Measurements from ENCODE around the gene CYP46A1. TPM values are rescaled to one million over a fixed set of nuclear protein-coding genes. Genes with fewer than 3 reads are reported as not detected.

Gene CYP46A1
- under 0.01 and 0.33 TPM in 2 replicates for total RNA-seq
- polyA plus RNA-seq, result 0.09 and 0.11 TPM in 2 replicates
- polyA plus RNA-seq (2012), result 0.05 and 0.10 TPM in 2 replicates
- polyA minus RNA-seq (ENCODE audit: low replicate concordance), result 0.20 TPM in 1 of 2 replicates, not detected in the other

GRCh38 chr14:99683619-99684409 lies at the start of gene CYP46A1:
Gene CYP46A1, plus strand, starts transcription at chr14:99684298. Its CDS starts 120 bp downstream, at chr14:99684418.
- Histone ChIP-seq H2AFZ (ENCODE audit: low read length) (peak within 1 kb of the TSS; percentile 82), H3K27me3 (ENCODE audit: control insufficient read depth, insufficient read depth, low read length) (peaks cover 4% of the 10 kb centered on the region), H3K4me3 (replicated peaks in 1 of 4; ENCODE audit: control extremely low read depth in 1 of 4, insufficient read depth in 1 of 4, low read depth in 3 of 4, low read length in 4 of 4) (peak within 1 kb of the TSS; percentile 60 to 96 (median 68)), H3K9ac (ENCODE audit: insufficient read depth, low read length) (peak within 1 kb of the TSS; percentile 91), H3K27ac (ENCODE audit: insufficient read depth, low read length) (peak within 1 kb of the TSS; percentile 87), H3K4me1 (ENCODE audit: control insufficient read depth, extremely low read depth, insufficient read depth, low read length) (peaks cover 2% of the 10 kb centered on the region), H3K36me3 (ENCODE audit: control insufficient read depth, insufficient read depth, low read length) (no peaks in the 10 kb centered on the region), H3K79me2 (ENCODE audit: control insufficient read depth, insufficient read depth, low read length) (no peaks in the 10 kb centered on the region), H3K9me3 (ENCODE audit: control insufficient read depth, insufficient read depth, low read depth, low read length) (no peaks in the 10 kb centered on the region), H3K4me2 (ENCODE audit: extremely low read depth, insufficient read depth, low read length) (peak within 1 kb of the TSS; percentile 99), H4K20me1 (ENCODE audit: control insufficient read depth, extremely low read depth, insufficient read depth, low read length) (no peaks in the 10 kb centered on the region)
- DNase-seq (ENCODE audit: low read depth in 2 of 2), result peak; percentile 98 to 99
- TF ChIP-seq, protein P1, sequence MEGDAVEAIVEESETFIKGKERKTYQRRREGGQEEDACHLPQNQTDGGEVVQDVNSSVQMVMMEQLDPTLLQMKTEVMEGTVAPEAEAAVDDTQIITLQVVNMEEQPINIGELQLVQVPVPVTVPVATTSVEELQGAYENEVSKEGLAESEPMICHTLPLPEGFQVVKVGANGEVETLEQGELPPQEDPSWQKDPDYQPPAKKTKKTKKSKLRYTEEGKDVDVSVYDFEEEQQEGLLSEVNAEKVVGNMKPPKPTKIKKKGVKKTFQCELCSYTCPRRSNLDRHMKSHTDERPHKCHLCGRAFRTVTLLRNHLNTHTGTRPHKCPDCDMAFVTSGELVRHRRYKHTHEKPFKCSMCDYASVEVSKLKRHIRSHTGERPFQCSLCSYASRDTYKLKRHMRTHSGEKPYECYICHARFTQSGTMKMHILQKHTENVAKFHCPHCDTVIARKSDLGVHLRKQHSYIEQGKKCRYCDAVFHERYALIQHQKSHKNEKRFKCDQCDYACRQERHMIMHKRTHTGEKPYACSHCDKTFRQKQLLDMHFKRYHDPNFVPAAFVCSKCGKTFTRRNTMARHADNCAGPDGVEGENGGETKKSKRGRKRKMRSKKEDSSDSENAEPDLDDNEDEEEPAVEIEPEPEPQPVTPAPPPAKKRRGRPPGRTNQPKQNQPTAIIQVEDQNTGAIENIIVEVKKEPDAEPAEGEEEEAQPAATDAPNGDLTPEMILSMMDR (conservative IDR thresholded peaks at IDR 0.05 in 1 of 2, IDR thresholded peaks at IDR 0.05 in 1 of 2; ENCODE audit: low read depth in 1 of 2, low read length in 2 of 2), result no peak
- TF ChIP-seq EZH2 (IDR thresholded peaks at IDR 0.05; ENCODE audit: low read length, missing control alignments), result no peak

DNA sequence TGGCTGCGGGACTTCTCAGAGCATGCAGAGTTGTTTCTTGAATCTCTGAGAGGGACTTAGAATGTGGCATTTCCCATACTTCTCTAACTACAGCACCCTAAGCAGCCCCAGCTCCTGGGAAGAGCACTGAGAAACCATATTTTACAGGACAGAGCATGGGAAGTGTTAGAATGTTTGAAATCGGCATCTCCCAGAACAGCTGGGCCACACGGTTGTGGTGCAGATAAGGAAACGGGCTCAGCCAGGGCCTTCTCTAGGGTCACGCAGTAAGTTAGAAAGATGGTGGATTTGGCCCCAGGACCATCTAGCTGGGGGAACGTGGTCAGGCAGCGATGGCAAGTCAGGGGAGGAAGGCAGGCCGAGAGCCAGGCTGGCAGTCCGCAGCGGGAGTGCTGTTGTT lies 49.7 kb upstream of the CYP46A1 start:
- no peak overlapping the region for H3K4me3 ChIP-seq (replicated peaks in 1 of 4; ENCODE audit: control extremely low read depth in 1 of 4, insufficient read depth in 1 of 4, low read depth in 3 of 4, low read length in 4 of 4)
- no peak overlapping the region for H3K9ac ChIP-seq (ENCODE audit: insufficient read depth, low read length)
- no peak overlapping the region for H3K4me2 ChIP-seq (ENCODE audit: extremely low read depth, insufficient read depth, low read length)
- DNase-seq (ENCODE audit: low read depth in 2 of 2), result no peak
- H3K27ac ChIP-seq (ENCODE audit: insufficient read depth, low read length), result no peak overlapping the region
- H2AFZ ChIP-seq (ENCODE audit: low read length), result no peak overlapping the region
- no peaks in the 10 kb centered on the region for H3K79me2 ChIP-seq (ENCODE audit: control insufficient read depth, insufficient read depth, low read length)
- H3K36me3 ChIP-seq (ENCODE audit: control insufficient read depth, insufficient read depth, low read length), result no peaks in the 10 kb centered on the region
- H3K9me3 ChIP-seq (ENCODE audit: control insufficient read depth, insufficient read depth, low read depth, low read length), result no peaks in the 10 kb centered on the region
- no peaks in the 10 kb centered on the region for H3K27me3 ChIP-seq (ENCODE audit: control insufficient read depth, insufficient read depth, low read length)
- H4K20me1 ChIP-seq (ENCODE audit: control insufficient read depth, extremely low read depth, insufficient read depth, low read length), result no peaks in the 10 kb centered on the region
- no peaks in the 10 kb centered on the region for H3K4me1 ChIP-seq (ENCODE audit: control insufficient read depth, extremely low read depth, insufficient read depth, low read length)
- TF ChIP-seq, protein P1 (conservative IDR thresholded peaks at IDR 0.05 in 1 of 2, IDR thresholded peaks at IDR 0.05 in 1 of 2; ENCODE audit: low read depth in 1 of 2, low read length in 2 of 2), result no peak
- no peak for TF ChIP-seq EZH2 (IDR thresholded peaks at IDR 0.05; ENCODE audit: low read length, missing control alignments)

DNA sequence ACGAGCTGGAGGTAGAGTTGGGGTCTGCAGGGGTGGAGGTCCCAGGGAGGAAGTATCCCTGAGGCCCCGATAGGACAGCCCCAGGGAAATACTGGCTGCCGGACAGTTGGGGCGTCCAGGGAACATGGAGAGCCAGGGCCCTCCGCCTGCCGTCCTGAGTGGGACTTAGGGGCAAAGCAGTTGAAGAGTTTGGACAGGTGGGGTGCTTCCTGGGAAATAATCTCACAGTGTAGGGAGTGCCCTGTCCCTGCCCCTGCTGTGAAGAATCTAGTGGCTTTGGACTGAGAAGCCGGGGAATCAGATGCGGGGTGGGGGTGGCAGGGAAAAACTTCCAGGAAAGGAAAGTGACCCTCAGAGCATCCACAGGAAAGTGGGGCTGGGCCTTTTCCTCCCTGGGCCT lies 49.0 kb upstream of the CYP46A1 start:
- no peak for TF ChIP-seq EZH2 (IDR thresholded peaks at IDR 0.05; ENCODE audit: low read length, missing control alignments)
- TF ChIP-seq, protein P1 (conservative IDR thresholded peaks at IDR 0.05 in 1 of 2, IDR thresholded peaks at IDR 0.05 in 1 of 2; ENCODE audit: low read depth in 1 of 2, low read length in 2 of 2), result no peak

More for the DNA sequence above, 49.0 kb upstream of the CYP46A1 start:
- no peak overlapping the region for H2AFZ ChIP-seq (ENCODE audit: low read length)
- no peak for DNase-seq (ENCODE audit: low read depth in 2 of 2)
- H3K4me2 ChIP-seq (ENCODE audit: extremely low read depth, insufficient read depth, low read length), result no peak overlapping the region
- no peaks in the 10 kb centered on the region for H3K4me1 ChIP-seq (ENCODE audit: control insufficient read depth, extremely low read depth, insufficient read depth, low read length)
- H4K20me1 ChIP-seq (ENCODE audit: control insufficient read depth, extremely low read depth, insufficient read depth, low read length), result no peaks in the 10 kb centered on the region
- no peaks in the 10 kb centered on the region for H3K36me3 ChIP-seq (ENCODE audit: control insufficient read depth, insufficient read depth, low read length)
- H3K27me3 ChIP-seq (ENCODE audit: control insufficient read depth, insufficient read depth, low read length), result no peaks in the 10 kb centered on the region
- no peaks in the 10 kb centered on the region for H3K9me3 ChIP-seq (ENCODE audit: control insufficient read depth, insufficient read depth, low read depth, low read length)
- no peak overlapping the region for H3K9ac ChIP-seq (ENCODE audit: insufficient read depth, low read length)
- no peak overlapping the region for H3K27ac ChIP-seq (ENCODE audit: insufficient read depth, low read length)
- H3K79me2 ChIP-seq (ENCODE audit: control insufficient read depth, insufficient read depth, low read length), result no peaks in the 10 kb centered on the region
- no peak overlapping the region for H3K4me3 ChIP-seq (replicated peaks in 1 of 4; ENCODE audit: control extremely low read depth in 1 of 4, insufficient read depth in 1 of 4, low read depth in 3 of 4, low read length in 4 of 4)
